OCI-LY1 (cell line): Measurements from ENCODE around the gene FER1L5.

Experiments
- H2AFZ ChIP-seq: fragments of 200-600 bp; sonication (generic), shearing (Covaris generic); 2 replicates; pipeline ENCODE4 v1.6.0; 2014; ENCODE audit warnings: antibody characterized with exemption, mild to moderate bottlenecking, low read length
- H3F3A ChIP-seq: fragments of 200-600 bp; sonication (generic), shearing (Covaris generic); 2 replicates; pipeline ENCODE4 v1.6.0; 2014; ENCODE audit warnings: mild to moderate bottlenecking, antibody characterized with exemption, low read length, moderate library complexity; ENCODE audit not compliant: insufficient read depth
- H3K27ac ChIP-seq: fragments of 200-600 bp; sonication (generic); 2 replicates; pipeline ENCODE4 v1.5.1; 2014; ENCODE audit warnings: low read length, mixed run types, mild to moderate bottlenecking, low read depth; ENCODE audit not compliant: poor library complexity, severe bottlenecking
- H3K27me3 ChIP-seq: fragments of 200-600 bp; sonication (generic); 2 replicates; pipeline ENCODE4 v1.6.0; 2014; ENCODE audit warnings: antibody characterized with exemption, mild to moderate bottlenecking, low read length, moderate library complexity; ENCODE audit not compliant: insufficient read depth
- H3K36me3 ChIP-seq: fragments of 200-600 bp; sonication (generic); 2 replicates; pipeline ENCODE4 v1.6.1; 2014; ENCODE audit warnings: mild to moderate bottlenecking, antibody characterized with exemption, low read length, moderate library complexity, mixed read lengths; ENCODE audit not compliant: insufficient read depth
- H3K4me1 ChIP-seq: fragments of 200-600 bp; sonication (generic); 2 replicates; pipeline ENCODE4 v1.5.1; 2014; ENCODE audit warnings: mild to moderate bottlenecking, low read length, moderate library complexity; ENCODE audit not compliant: insufficient read depth, severe bottlenecking
- H3K4me2 ChIP-seq: fragments of 200-600 bp; sonication (generic), shearing (Covaris generic); 2 replicates; pipeline ENCODE4 v1.6.1; 2014; ENCODE audit warnings: low read length
- H3K4me3 ChIP-seq: fragments of 200-600 bp; sonication (generic); 2 replicates; pipeline ENCODE4 v1.5.1; 2014; ENCODE audit warnings: low read length, low read depth, mild to moderate bottlenecking, mixed read lengths; ENCODE audit not compliant: poor library complexity, severe bottlenecking
- H3K79me2 ChIP-seq: fragments of 200-600 bp; shearing (Covaris generic); 2 replicates; pipeline ENCODE4 v1.6.1; 2016; ENCODE audit warnings: mixed run types, low read length, mixed read lengths; ENCODE audit not compliant: insufficient read depth
- H3K9ac ChIP-seq: fragments of 200-600 bp; sonication (generic), shearing (Covaris generic); 2 replicates; pipeline ENCODE4 v1.6.1; 2014; ENCODE audit warnings: mild to moderate bottlenecking, low read length, mixed read lengths
- H3K9me2 ChIP-seq: fragments of 200-600 bp; sonication (generic), shearing (Covaris generic); 2 replicates; pipeline ENCODE4 v1.6.1; 2014; ENCODE audit warnings: low read depth, mild to moderate bottlenecking, low read length, mixed read lengths
- H3K9me3 ChIP-seq: fragments of 200-600 bp; shearing (Covaris generic); 2 replicates; pipeline ENCODE4 v1.6.1; 2014; ENCODE audit warnings: low read length, mixed read lengths
- H4K20me1 ChIP-seq: fragments of 200-600 bp; sonication (generic), shearing (Covaris generic); 2 replicates; pipeline ENCODE4 v1.6.0; 2016; ENCODE audit warnings: mild to moderate bottlenecking, low read length; ENCODE audit not compliant: insufficient read depth
- EZH2 ChIP-seq: fragments of 200-600 bp; sonication (generic), shearing (Covaris generic); IDR thresholded peaks from 2 replicates; pipeline ENCODE4 v1.8.0; 2017; ENCODE audit warnings: borderline replicate concordance, mixed run types, mild to moderate bottlenecking, antibody characterized with exemption, low read length, moderate library complexity, mixed read lengths
- TF ChIP-seq, protein P1 (sequence below): fragments of 200-600 bp; sonication (generic), shearing (Covaris generic); IDR thresholded peaks from 2 replicates; pipeline ENCODE4 v1.5.1; 2017; ENCODE audit warnings: mild to moderate bottlenecking, antibody characterized with exemption, low read length, moderate library complexity, mixed read lengths

The FER1L5 gene

DNA sequence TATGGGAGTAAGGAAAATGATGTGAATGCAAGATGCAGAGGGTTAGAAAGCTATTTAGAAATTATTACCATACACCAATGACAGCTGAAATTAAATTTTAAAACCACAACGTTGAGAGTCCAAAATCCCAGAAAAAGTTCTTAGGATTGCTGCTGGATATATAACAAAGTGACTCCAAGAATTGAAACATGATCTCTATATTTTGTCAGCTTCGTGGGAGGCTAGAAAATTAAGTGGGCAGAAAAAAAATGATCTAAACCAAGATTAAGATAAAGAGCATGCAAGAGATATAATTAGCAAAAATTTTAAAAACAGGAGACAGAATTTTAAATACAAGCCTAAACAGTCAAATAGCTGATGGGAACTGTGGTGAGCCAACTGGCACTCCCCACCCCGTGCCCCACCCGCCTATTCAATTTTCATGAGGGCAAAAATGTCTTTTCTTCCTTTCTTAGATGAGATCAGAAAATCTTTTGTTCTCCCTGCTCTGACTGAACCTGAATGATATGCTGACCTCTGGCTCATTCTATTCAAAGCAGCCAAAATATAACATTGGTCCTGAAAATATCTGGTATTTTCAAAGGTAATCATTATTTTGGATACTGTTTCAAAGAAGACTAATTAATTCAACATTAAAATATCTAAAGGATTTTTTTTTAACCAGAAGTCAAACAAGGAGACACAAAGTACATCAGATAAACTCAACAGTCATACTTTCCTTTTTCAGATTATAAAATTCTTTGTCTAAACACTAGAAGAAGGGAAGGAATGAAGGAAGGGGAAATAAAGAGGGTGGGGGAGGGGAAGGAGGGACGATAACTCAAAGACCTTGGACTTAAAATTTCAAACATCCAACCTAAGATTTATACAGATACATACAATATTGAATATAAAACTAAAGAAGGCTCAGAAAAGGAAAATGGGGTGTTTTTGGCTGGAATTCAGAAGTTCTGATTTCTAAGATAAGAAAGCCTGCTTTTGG, 16.7 kb upstream of the FER1L5 start:
- Histone ChIP-seq H3K36me3 (peaks cover 60% of the 10 kb centered on the region), H4K20me1 (no peaks in the 10 kb centered on the region), H3K27ac (no peak overlapping the region)

DNA sequence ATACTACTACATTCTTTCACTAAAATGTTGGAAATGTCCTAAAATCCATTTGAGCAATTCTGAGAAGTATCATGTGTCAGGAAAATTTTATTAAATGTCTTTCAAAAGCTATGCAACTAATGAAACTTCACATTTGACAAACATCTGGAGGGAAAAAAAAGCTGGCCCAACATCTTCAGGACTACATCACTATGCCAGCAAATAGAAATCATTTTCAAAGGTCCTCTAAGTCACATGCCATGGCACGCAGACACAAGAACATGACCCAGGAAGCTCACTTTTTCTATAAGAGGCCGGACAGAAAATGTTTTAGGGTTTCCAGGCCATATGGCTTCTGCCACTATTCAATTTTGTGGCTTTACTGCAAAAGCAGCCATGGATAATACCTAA, 16.0 kb upstream of the FER1L5 start:
- no peaks in the 10 kb centered on the region for H3K79me2 ChIP-seq
- no peaks in the 10 kb centered on the region for H3K9me2 ChIP-seq
- no peaks in the 10 kb centered on the region for H3F3A ChIP-seq
- no peaks in the 10 kb centered on the region for H3K9me3 ChIP-seq
- no peaks in the 10 kb centered on the region for H3K27me3 ChIP-seq
- H3K4me1 ChIP-seq: no peaks in the 10 kb centered on the region
- H3K36me3 ChIP-seq: peaks cover 66% of the 10 kb centered on the region
- H4K20me1 ChIP-seq: no peaks in the 10 kb centered on the region
- TF ChIP-seq, protein P1, sequence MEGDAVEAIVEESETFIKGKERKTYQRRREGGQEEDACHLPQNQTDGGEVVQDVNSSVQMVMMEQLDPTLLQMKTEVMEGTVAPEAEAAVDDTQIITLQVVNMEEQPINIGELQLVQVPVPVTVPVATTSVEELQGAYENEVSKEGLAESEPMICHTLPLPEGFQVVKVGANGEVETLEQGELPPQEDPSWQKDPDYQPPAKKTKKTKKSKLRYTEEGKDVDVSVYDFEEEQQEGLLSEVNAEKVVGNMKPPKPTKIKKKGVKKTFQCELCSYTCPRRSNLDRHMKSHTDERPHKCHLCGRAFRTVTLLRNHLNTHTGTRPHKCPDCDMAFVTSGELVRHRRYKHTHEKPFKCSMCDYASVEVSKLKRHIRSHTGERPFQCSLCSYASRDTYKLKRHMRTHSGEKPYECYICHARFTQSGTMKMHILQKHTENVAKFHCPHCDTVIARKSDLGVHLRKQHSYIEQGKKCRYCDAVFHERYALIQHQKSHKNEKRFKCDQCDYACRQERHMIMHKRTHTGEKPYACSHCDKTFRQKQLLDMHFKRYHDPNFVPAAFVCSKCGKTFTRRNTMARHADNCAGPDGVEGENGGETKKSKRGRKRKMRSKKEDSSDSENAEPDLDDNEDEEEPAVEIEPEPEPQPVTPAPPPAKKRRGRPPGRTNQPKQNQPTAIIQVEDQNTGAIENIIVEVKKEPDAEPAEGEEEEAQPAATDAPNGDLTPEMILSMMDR: no peak
- TF ChIP-seq EZH2: no peak
- H3K4me2 ChIP-seq: no peak overlapping the region
- no peak overlapping the region for H3K9ac ChIP-seq
- no peak overlapping the region for H3K27ac ChIP-seq
- H3K4me3 ChIP-seq: no peak overlapping the region
- H2AFZ ChIP-seq: no peak overlapping the region

More for the DNA sequence above, 16.7 kb upstream of the FER1L5 start:
- H2AFZ ChIP-seq: no peak overlapping the region
- TF ChIP-seq EZH2: no peak
- TF ChIP-seq, protein P1: no peak
- H3K9me3 ChIP-seq: no peaks in the 10 kb centered on the region
- no peaks in the 10 kb centered on the region for H3K9me2 ChIP-seq
- no peaks in the 10 kb centered on the region for H3K79me2 ChIP-seq
- H3F3A ChIP-seq: no peaks in the 10 kb centered on the region
- no peak overlapping the region for H3K4me3 ChIP-seq
- H3K27me3 ChIP-seq: no peaks in the 10 kb centered on the region
- no peak overlapping the region for H3K4me2 ChIP-seq
- H3K9ac ChIP-seq: no peak overlapping the region
- H3K4me1 ChIP-seq: no peaks in the 10 kb centered on the region

- Histone ChIP-seq H3K4me3 (no peak overlapping the region), H3K27me3 (no peaks in the 10 kb centered on the region), H3K27ac (no peak overlapping the region), H3F3A (no peaks in the 10 kb centered on the region), H2AFZ (no peak overlapping the region), H3K36me3 (peaks cover 80% of the 10 kb centered on the region), H3K4me1 (peaks cover 16% of the 10 kb centered on the region), H4K20me1 (no peaks in the 10 kb centered on the region), H3K9me2 (no peaks in the 10 kb centered on the region), H3K9ac (no peak overlapping the region), H3K9me3 (no peaks in the 10 kb centered on the region), H3K4me2 (no peak overlapping the region), H3K79me2 (peaks cover 12% of the 10 kb centered on the region; the same call in 1 of the 2 replicates)
- TF ChIP-seq, protein P1: no peak
- TF ChIP-seq EZH2: no peak
Measured at GRCh38 chr2:96631804-96632435, 10.6 kb upstream of the FER1L5 start.
